Progenitor cell of endocrine pancreas (in vitro differentiated cells): ENCODE data around the gene LCMT1. TPM values are rescaled to one million over a fixed set of nuclear protein-coding genes. Genes with fewer than 3 reads are reported as not detected.

Source experiments
- DNase-seq: peaks from one replicate; pipeline ENCODE4 v3.0.0; 2021; ENCODE audit warnings: low spot score; ENCODE audit not compliant: unreplicated experiment
- H3K27ac Mint-ChIP-seq: 2 replicates; pipeline ENCODE4 v1.8.0; 2021; ENCODE audit warnings: mild to moderate bottlenecking, moderate library complexity, mixed read lengths
- H3K27me3 Mint-ChIP-seq: 2 replicates; pipeline ENCODE4 v1.8.0; 2021; ENCODE audit warnings: mixed read lengths
- H3K36me3 Mint-ChIP-seq: 2 replicates; pipeline ENCODE4 v1.8.0; 2022; ENCODE audit warnings: mixed read lengths; ENCODE audit not compliant: insufficient read depth
- H3K4me1 Mint-ChIP-seq: 2 replicates; pipeline ENCODE4 v1.8.0; 2021; ENCODE audit warnings: low read depth, mixed read lengths
- H3K4me3 Mint-ChIP-seq: 2 replicates; pipeline ENCODE4 v1.8.0; 2021; ENCODE audit warnings: low read depth, mild to moderate bottlenecking, moderate library complexity, mixed read lengths
- H3K9me3 Mint-ChIP-seq: 2 replicates; pipeline ENCODE4 v1.8.0; 2021; ENCODE audit warnings: low read depth, mixed read lengths
- CTCF ChIP-seq: fragments of 200-600 bp; sonication (generic); IDR thresholded peaks from one replicate; pipeline ENCODE4 v1.5.0; 2021; ENCODE audit warnings: antibody characterized with exemption, mild to moderate bottlenecking; ENCODE audit not compliant: unreplicated experiment
- total RNA-seq: library from RNA; stranded (reverse); gene quantifications from 2 replicates; pipeline ENCODE4 v1.2.1, GENCODE V29; 2021

The LCMT1 gene
- total RNA-seq, 1 donor from 2014 or later: 71.8 TPM

DNA sequence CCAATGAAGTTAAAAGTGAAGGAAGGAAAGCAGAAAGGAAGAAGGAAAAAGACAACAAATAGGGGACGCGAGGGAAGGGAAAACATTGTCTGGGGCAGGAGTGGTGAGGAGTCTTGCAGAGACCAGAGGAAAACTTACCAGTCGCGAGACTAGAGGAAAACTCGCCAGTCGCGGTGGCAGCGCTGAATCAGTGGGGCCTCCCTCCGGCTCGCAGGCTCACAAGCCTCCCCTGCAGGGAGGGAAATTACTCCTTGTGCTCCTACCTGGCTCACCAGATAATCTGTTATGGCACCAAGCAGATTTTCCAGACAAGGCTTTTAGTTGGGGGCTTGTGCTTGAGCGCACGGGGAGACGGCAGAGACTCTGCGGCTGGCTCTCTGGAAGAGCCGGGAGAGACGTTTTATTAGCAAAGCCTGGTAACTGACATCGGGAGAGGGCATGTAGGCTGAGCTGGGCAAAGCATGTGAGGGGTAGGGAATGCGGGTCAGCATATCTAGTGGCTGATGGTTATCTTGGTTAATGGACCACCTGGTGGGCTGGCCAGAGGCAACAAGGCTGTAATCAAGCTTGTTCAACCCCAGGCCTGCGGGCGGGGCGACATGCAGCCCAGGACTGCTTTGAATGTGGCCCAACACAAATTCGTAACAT lies 37.1 kb downstream of the LCMT1 start:
- H3K4me3 Mint-ChIP-seq: no peak overlapping the region
- peaks cover 12% of the 10 kb centered on the region for H3K36me3 Mint-ChIP-seq
- H3K27ac Mint-ChIP-seq: peak overlapping the region; percentile 71
- no peaks in the 10 kb centered on the region for H3K9me3 Mint-ChIP-seq
- TF ChIP-seq CTCF: no peak
- no peaks in the 10 kb centered on the region for H3K27me3 Mint-ChIP-seq
- no peak for DNase-seq
- H3K4me1 Mint-ChIP-seq: peaks cover 13% of the 10 kb centered on the region

GRCh38 chr16:25151996-25152395 lies 40.5 kb downstream of the LCMT1 start:
- no peaks in the 10 kb centered on the region for H3K27me3 Mint-ChIP-seq
- DNase-seq: no peak
- no peak for TF ChIP-seq CTCF
- H3K36me3 Mint-ChIP-seq: peaks cover 18% of the 10 kb centered on the region
- H3K27ac Mint-ChIP-seq: no peak overlapping the region
- peaks cover 13% of the 10 kb centered on the region for H3K4me1 Mint-ChIP-seq
- H3K9me3 Mint-ChIP-seq: no peaks in the 10 kb centered on the region
- no peak overlapping the region for H3K4me3 Mint-ChIP-seq

- no peaks in the 10 kb centered on the region for H3K9me3 Mint-ChIP-seq
- DNase-seq: no peak
- H3K36me3 Mint-ChIP-seq: peaks cover 25% of the 10 kb centered on the region
- no peaks in the 10 kb centered on the region for H3K27me3 Mint-ChIP-seq
- H3K4me1 Mint-ChIP-seq: no peaks in the 10 kb centered on the region
- no peak for TF ChIP-seq CTCF
- H3K4me3 Mint-ChIP-seq: no peak overlapping the region
- peak overlapping the region; percentile 33 for H3K27ac Mint-ChIP-seq
These were observed 44.3 kb downstream of the LCMT1 start for GRCh38 chr16:25155553-25156460.

- peaks cover 28% of the 10 kb centered on the region for H3K36me3 Mint-ChIP-seq
- no peaks in the 10 kb centered on the region for H3K27me3 Mint-ChIP-seq
- no peak overlapping the region for H3K4me3 Mint-ChIP-seq
- DNase-seq: no peak
- no peak for TF ChIP-seq CTCF
- H3K27ac Mint-ChIP-seq: no peak overlapping the region
- H3K9me3 Mint-ChIP-seq: no peaks in the 10 kb centered on the region
- no peaks in the 10 kb centered on the region for H3K4me1 Mint-ChIP-seq
These were observed 45.8 kb downstream of the LCMT1 start for GRCh38 chr16:25157271-25157875.

GRCh38 chr16:25158401-25158800 lies 46.9 kb downstream of the LCMT1 start:
- DNase-seq: no peak
- peaks cover 24% of the 10 kb centered on the region for H3K36me3 Mint-ChIP-seq
- TF ChIP-seq CTCF: no peak
- no peak overlapping the region for H3K27ac Mint-ChIP-seq
- H3K4me1 Mint-ChIP-seq: no peaks in the 10 kb centered on the region
- H3K27me3 Mint-ChIP-seq: no peaks in the 10 kb centered on the region
- no peaks in the 10 kb centered on the region for H3K9me3 Mint-ChIP-seq
- H3K4me3 Mint-ChIP-seq: no peak overlapping the region
